HEK293 (cell line): ENCODE data around the gene PPP1R18.

Source experiments
- BCL11B ChIP-seq: fragments of 450-650 bp; formaldehyde crosslinking; IDR thresholded peaks from 2 replicates; pipeline ENCODE4 v1.5.1; 2016; ENCODE audit warnings: low read depth, missing biosample characterization, missing genetic modification characterization
- REST ChIP-seq: fragments of 450-650 bp; formaldehyde crosslinking; IDR thresholded peaks from 2 replicates; pipeline ENCODE4 v1.5.1; 2016; ENCODE audit warnings: missing biosample characterization, missing genetic modification characterization
- ZBTB21 ChIP-seq: fragments of 450-650 bp; formaldehyde crosslinking; IDR thresholded peaks from 2 replicates; pipeline ENCODE4 v1.5.1; 2017; ENCODE audit warnings: missing biosample characterization, missing genetic modification characterization
- ZIC2 ChIP-seq: fragments of 450-650 bp; formaldehyde crosslinking; IDR thresholded peaks from 2 replicates; pipeline ENCODE4 v1.5.1; 2016; ENCODE audit warnings: missing biosample characterization, missing genetic modification characterization
- ZNF280C ChIP-seq: fragments of 450-650 bp; formaldehyde crosslinking; IDR thresholded peaks from 2 replicates; pipeline ENCODE4 v1.5.1; 2016; ENCODE audit warnings: missing biosample characterization, missing genetic modification characterization
- ZNF423 ChIP-seq: fragments of 450-650 bp; formaldehyde crosslinking; IDR thresholded peaks from 2 replicates; pipeline ENCODE4 v1.5.1; 2016; ENCODE audit warnings: missing biosample characterization, missing genetic modification characterization
- ZNF626 ChIP-seq: fragments of 450-650 bp; sonication (Bioruptor Pico); formaldehyde crosslinking; IDR thresholded peaks from 2 replicates; pipeline ENCODE4 v1.5.1; 2018; ENCODE audit warnings: missing biosample characterization, missing genetic modification characterization, inconsistent platforms
- TF ChIP-seq, protein P1 (sequence below): fragments of 450-650 bp; formaldehyde crosslinking; IDR thresholded peaks from 2 replicates; pipeline ENCODE4 v1.5.1; 2016; ENCODE audit warnings: missing biosample characterization, missing genetic modification characterization

DNA sequence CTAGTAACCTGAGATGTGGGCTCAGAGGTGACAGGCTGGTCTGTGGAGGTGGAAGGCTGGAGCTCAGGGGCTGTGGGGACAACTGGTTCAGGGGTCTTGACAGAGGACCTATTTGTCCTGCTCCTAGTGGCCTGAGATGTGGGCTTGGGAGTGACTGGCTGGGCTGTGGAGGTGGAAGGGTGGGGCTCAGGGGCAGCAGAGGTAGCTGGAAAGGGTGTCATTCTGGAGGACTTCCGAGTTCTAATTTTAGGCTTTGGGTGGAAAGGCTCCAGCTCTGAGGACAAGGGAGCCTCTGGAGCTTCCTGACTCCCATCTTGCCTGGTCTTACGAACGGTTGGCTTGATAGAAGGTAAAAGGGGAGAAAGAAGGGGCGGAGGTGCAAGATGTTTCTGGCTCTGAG lies 19.2 kb upstream of the PPP1R18 start:
- TF ChIP-seq ZNF626 (no peak), ZIC2 (tag by site-specific recombination) (no peak), REST (tag by site-specific recombination) (no peak), BCL11B (tag by site-specific recombination) (no peak), ZNF423 (tag by site-specific recombination) (no peak), ZNF280C (no peak), ZBTB21 (tag by site-specific recombination) (no peak)
- TF ChIP-seq, protein P1, sequence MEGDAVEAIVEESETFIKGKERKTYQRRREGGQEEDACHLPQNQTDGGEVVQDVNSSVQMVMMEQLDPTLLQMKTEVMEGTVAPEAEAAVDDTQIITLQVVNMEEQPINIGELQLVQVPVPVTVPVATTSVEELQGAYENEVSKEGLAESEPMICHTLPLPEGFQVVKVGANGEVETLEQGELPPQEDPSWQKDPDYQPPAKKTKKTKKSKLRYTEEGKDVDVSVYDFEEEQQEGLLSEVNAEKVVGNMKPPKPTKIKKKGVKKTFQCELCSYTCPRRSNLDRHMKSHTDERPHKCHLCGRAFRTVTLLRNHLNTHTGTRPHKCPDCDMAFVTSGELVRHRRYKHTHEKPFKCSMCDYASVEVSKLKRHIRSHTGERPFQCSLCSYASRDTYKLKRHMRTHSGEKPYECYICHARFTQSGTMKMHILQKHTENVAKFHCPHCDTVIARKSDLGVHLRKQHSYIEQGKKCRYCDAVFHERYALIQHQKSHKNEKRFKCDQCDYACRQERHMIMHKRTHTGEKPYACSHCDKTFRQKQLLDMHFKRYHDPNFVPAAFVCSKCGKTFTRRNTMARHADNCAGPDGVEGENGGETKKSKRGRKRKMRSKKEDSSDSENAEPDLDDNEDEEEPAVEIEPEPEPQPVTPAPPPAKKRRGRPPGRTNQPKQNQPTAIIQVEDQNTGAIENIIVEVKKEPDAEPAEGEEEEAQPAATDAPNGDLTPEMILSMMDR (tag by site-specific recombination), result no peak
